Caco-2 (cell line): Measurements from ENCODE around the gene ELMO1. TPM values are rescaled to one million over a fixed set of nuclear protein-coding genes. Genes with fewer than 3 reads are reported as not detected.

Experiments
- BruUV-seq: library from RNA; stranded (reverse); fragments of 400-500 nt; replicated peaks from 2 replicates; lab custom pipeline; 2021; lab: Mats Ljungman, UMichigan
- CTCF ChIA-PET: fragments of 300-600 bp; sonication (Branson Sonifier 250); formaldehyde crosslinking; loops from one replicate; lab custom pipeline; 2022; ENCODE audit warnings: antibody characterized with exemption; lab: Charles Lee
- POLR2A ChIA-PET: fragments of 300-600 bp; sonication (Branson Sonifier 250); formaldehyde crosslinking; loops from one replicate; lab custom pipeline; 2022; ENCODE audit warnings: antibody characterized with exemption; lab: Charles Lee
- DNase-seq, 2 experiments: peaks; one replicate each; pipeline versions ENCODE4 v3.0.0 to v3.0.0-alpha.2; 2020 to 2022
- H3K27me3 ChIP-seq: replicated peaks from 2 replicates; pipeline ENCODE4 v1.6.0; 2011; ENCODE audit warnings: low read length; ENCODE audit not compliant: control insufficient read depth, insufficient read depth
- H3K36me3 ChIP-seq: 2 replicates; pipeline ENCODE4 v1.5.1; 2011; ENCODE audit warnings: low read length; ENCODE audit not compliant: control insufficient read depth, insufficient read depth
- H3K4me1 ChIP-seq: fragments of 250-450 bp; sonication (Bioruptor Pico); 2 replicates; pipeline ENCODE4 v1.5.1; 2020; ENCODE audit warnings: mild to moderate bottlenecking
- H3K4me3 ChIP-seq: 2 replicates; pipeline ENCODE4 v1.5.1; 2011; ENCODE audit warnings: low read depth, mild to moderate bottlenecking, control low read depth, low read length
- H3K9me3 ChIP-seq: fragments of 250-450 bp; sonication (Bioruptor Pico); 2 replicates; pipeline ENCODE4 v1.5.1; 2020; ENCODE audit warnings: mild to moderate bottlenecking, moderate library complexity
- H3K27ac Mint-ChIP-seq: one replicate; pipeline ENCODE4 v1.8.0; 2022; ENCODE audit warnings: mixed read lengths; ENCODE audit not compliant: unreplicated experiment
- H3K27me3 Mint-ChIP-seq: one replicate; pipeline ENCODE4 v1.8.0; 2022; ENCODE audit warnings: mixed read lengths; ENCODE audit not compliant: insufficient read depth, unreplicated experiment
- H3K36me3 Mint-ChIP-seq: one replicate; pipeline ENCODE4 v1.8.0; 2022; ENCODE audit warnings: mild to moderate bottlenecking, mixed read lengths; ENCODE audit not compliant: insufficient read depth, unreplicated experiment
- H3K4me1 Mint-ChIP-seq: one replicate; pipeline ENCODE4 v1.8.0; 2022; ENCODE audit warnings: low read depth, mixed read lengths; ENCODE audit not compliant: unreplicated experiment
- H3K4me3 Mint-ChIP-seq: one replicate; pipeline ENCODE4 v1.8.0; 2022; ENCODE audit warnings: mild to moderate bottlenecking, moderate library complexity, mixed read lengths; ENCODE audit not compliant: unreplicated experiment
- H3K9me3 Mint-ChIP-seq: one replicate; pipeline ENCODE4 v1.8.0; 2022; ENCODE audit warnings: mixed read lengths; ENCODE audit not compliant: unreplicated experiment
- CTCF ChIP-seq, 2 experiments: fragments of 200-600 bp in 1 of 2; IDR thresholded peaks; 1 replicate in 1 of 2; 2 replicates in 1 of 2; pipeline versions ENCODE4 v1.5.1 to v1.8.0; 2011 to 2022; ENCODE audit warnings: antibody characterized with exemption in 1 of 2, control low read depth in 1 of 2, inconsistent platforms in 1 of 2, low read depth in 1 of 2, low read length in 1 of 2, mild to moderate bottlenecking in 1 of 2, moderate library complexity in 1 of 2; ENCODE audit not compliant: insufficient read depth in 1 of 2, severe bottlenecking in 1 of 2, unreplicated experiment in 1 of 2
- intact Hi-C: fragments of 100-400 bp; cut with micrococcal nuclease; formaldehyde crosslinking; loops from one replicate; pipeline ENCODE4 v1.10.0; 2022; ENCODE audit not compliant: unreplicated experiment
- total RNA-seq: library from RNA; stranded (reverse); gene quantifications from 2 replicates; pipeline ENCODE4 v1.2.3, GENCODE V29; 2022

The ELMO1 gene
- total RNA-seq, 1 experiment from 2014 or later = 0.14 TPM

GRCh38 chr7:37054624-37055241 is 393.9 kb downstream of the ELMO1 start:
- Mint-ChIP-seq H3K4me3 (no peak overlapping the region), H3K36me3 (no peaks in the 10 kb centered on the region), H3K27me3 (no peaks in the 10 kb centered on the region), H3K27ac (no peak overlapping the region), H3K4me1 (no peaks in the 10 kb centered on the region), H3K9me3 (no peaks in the 10 kb centered on the region)
- no peak for DNase-seq
- intact Hi-C loops = loop anchor here (5.0 kb wide), 1 partner anchor 48 kb away; no protein-coding TSS in a partner anchor
- H3K4me1 ChIP-seq = no peaks in the 10 kb centered on the region
- TF ChIP-seq CTCF (IDR thresholded peaks at IDR 0.05; ENCODE audit: insufficient read depth in 1 of 2, low read depth in 1 of 2, low read length in 1 of 2, severe bottlenecking in 1 of 2, unreplicated experiment in 1 of 2) = no peak
- ChIA-PET CTCF (interaction anchor here (0.6 kb wide), 1 partner anchor 1133 kb away, joined by 4 read pairs; no protein-coding TSS in a partner anchor), POLR2A (no interaction called here)
- H3K27me3 ChIP-seq = no peaks in the 10 kb centered on the region
- no peaks in the 10 kb centered on the region for H3K36me3 ChIP-seq
- BruUV-seq = no TSS peak
- H3K4me3 ChIP-seq = no peak overlapping the region
- no peaks in the 10 kb centered on the region for H3K9me3 ChIP-seq

- H3K36me3 ChIP-seq = no peaks in the 10 kb centered on the region
- no peaks in the 10 kb centered on the region for H3K9me3 ChIP-seq
- H3K27me3 ChIP-seq = no peaks in the 10 kb centered on the region
- no peak overlapping the region for H3K4me3 ChIP-seq
- no peaks in the 10 kb centered on the region for H3K27me3 Mint-ChIP-seq
- no peaks in the 10 kb centered on the region for H3K36me3 Mint-ChIP-seq
- ChIA-PET POLR2A (no interaction called here), CTCF (no interaction called here)
- intact Hi-C loops = loop anchor here (5.0 kb wide), 1 partner anchor 50 kb away; no protein-coding TSS in a partner anchor
- no peak overlapping the region for H3K27ac Mint-ChIP-seq
- no peak for TF ChIP-seq CTCF (IDR thresholded peaks at IDR 0.05; ENCODE audit: insufficient read depth in 1 of 2, low read depth in 1 of 2, low read length in 1 of 2, severe bottlenecking in 1 of 2, unreplicated experiment in 1 of 2)
- H3K4me1 ChIP-seq = peaks cover 7% of the 10 kb centered on the region; the same call in 1 of the 2 replicates
- peak; percentile 72 to 81 for DNase-seq
- H3K4me1 Mint-ChIP-seq = no peaks in the 10 kb centered on the region
- no TSS peak for BruUV-seq
- no peak overlapping the region for H3K4me3 Mint-ChIP-seq
- no peaks in the 10 kb centered on the region for H3K9me3 Mint-ChIP-seq
Observed at GRCh38 chr7:37052705-37053104, 396.0 kb downstream of the ELMO1 start.

- Histone ChIP-seq H3K36me3 (no peaks in the 10 kb centered on the region), H3K9me3 (no peaks in the 10 kb centered on the region), H3K27me3 (no peaks in the 10 kb centered on the region), H3K4me1 (peaks cover 16% of the 10 kb centered on the region), H3K4me3 (no peak overlapping the region)
- Mint-ChIP-seq H3K27ac (no peak overlapping the region), H3K4me3 (no peak overlapping the region), H3K4me1 (no peaks in the 10 kb centered on the region), H3K36me3 (no peaks in the 10 kb centered on the region), H3K27me3 (no peaks in the 10 kb centered on the region), H3K9me3 (no peaks in the 10 kb centered on the region)
- TF ChIP-seq CTCF (IDR thresholded peaks at IDR 0.05; ENCODE audit: insufficient read depth in 1 of 2, low read depth in 1 of 2, low read length in 1 of 2, severe bottlenecking in 1 of 2, unreplicated experiment in 1 of 2) = no peak
- POLR2A ChIA-PET = no interaction called here
- intact Hi-C loops = loop anchor here (5.0 kb wide), 1 partner anchor 52 kb away; no protein-coding TSS in a partner anchor
- BruUV-seq = no TSS peak
- no peak for DNase-seq
- CTCF ChIA-PET = no interaction called here
Observed at GRCh38 chr7:37050801-37051200, 397.9 kb downstream of the ELMO1 start.
